Tibial artery (tissue), 4 donors: ENCODE results near the gene COX20.
"Not testable (repeated sequence)": the region's sequence is repeated elsewhere in the genome, so short reads cannot be mapped to it uniquely, and the experiment has no call there.

ENCODE experiments used
- DNase-seq, 2 donors: peaks; one replicate each; pipeline ENCODE4 v3.0.0-alpha.2; 2019
- H3K27ac ChIP-seq, 2 donors: fragments of 200-600 bp; sonication (generic) in 1 of 2; 1 replicate in 1 of 2; 2 replicates in 1 of 2; pipeline ENCODE4 v1.5.1; 2018 to 2019; ENCODE audit warnings: mild to moderate bottlenecking in 1 of 2
- H3K27me3 ChIP-seq, 2 donors: fragments of 200-600 bp; sonication (generic) in 1 of 2; one replicate each; pipeline versions ENCODE4 v1.5.1 to v1.6.0; 2016 to 2019
- H3K36me3 ChIP-seq, 3 donors: fragments of 200-600 bp; sonication (generic) in 2 of 3; one replicate each; pipeline ENCODE4 v1.5.1; 2016 to 2019; ENCODE audit warnings: mild to moderate bottlenecking in 2 of 3
- H3K4me1 ChIP-seq, 4 donors: fragments of 200-600 bp; sonication (generic) in 2 of 4; 1 replicate in 3 of 4; 2 replicates in 1 of 4; pipeline ENCODE4 v1.5.1; 2016 to 2019
- H3K4me3 ChIP-seq, 2 donors: fragments of 200-600 bp; sonication (generic) in 1 of 2; 1 replicate in 1 of 2; 2 replicates in 1 of 2; pipeline ENCODE4 v1.5.1; 2018 to 2019; ENCODE audit warnings: mild to moderate bottlenecking in 2 of 2
- H3K9me3 ChIP-seq, 3 donors: fragments of 200-600 bp; sonication (generic) in 1 of 3; one replicate each; pipeline ENCODE4 v1.5.1; 2016 to 2019
- intact Hi-C: fragments of 100-400 bp; cut with DNase I; formaldehyde crosslinking; loops from one replicate; pipeline ENCODE4 v1.15.0; 2023; ENCODE audit warnings: low total_unique reads
- TF ChIP-seq, protein P1 (sequence below), 2 experiments: fragments of 200-600 bp in 1 of 2; fragments of 450-650 bp in 1 of 2; IDR thresholded peaks; one replicate each; pipeline ENCODE4 v1.5.1; 2017 to 2019; ENCODE audit warnings: antibody characterized with exemption in 2 of 2, mild to moderate bottlenecking in 1 of 2, moderate library complexity in 1 of 2

The COX20 gene

DNA sequence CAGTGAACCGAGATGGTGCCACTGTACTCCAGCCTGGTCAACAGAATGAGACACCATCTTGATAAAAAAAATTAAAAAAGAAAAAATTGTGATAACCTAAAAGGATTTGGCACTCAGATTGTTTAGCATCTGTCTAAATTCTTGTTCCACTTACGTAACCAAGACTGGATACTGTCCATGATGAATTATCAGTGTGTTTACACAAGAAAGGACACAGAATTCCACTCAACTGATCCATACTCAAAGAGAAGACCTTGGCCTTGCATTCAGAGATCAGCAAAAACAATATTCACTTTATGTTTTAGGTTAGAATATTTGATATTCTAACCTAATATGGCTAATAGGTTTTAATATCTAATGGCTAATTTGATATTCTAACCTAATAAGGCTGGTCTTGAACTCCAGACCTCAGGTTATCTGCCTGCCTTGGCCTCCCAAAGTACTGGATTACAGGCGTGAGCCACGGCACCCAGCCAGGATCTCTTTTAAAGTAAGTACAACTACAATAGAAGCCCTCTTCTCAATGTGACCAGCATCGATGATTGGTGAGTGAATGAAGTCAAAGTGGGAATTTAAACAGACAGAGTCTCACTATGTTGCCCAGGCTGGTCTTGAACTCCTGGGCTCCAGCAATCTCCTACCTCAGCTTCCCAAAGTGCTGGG lies 43.1 kb upstream of the COX20 start:
- TF ChIP-seq, protein P1, sequence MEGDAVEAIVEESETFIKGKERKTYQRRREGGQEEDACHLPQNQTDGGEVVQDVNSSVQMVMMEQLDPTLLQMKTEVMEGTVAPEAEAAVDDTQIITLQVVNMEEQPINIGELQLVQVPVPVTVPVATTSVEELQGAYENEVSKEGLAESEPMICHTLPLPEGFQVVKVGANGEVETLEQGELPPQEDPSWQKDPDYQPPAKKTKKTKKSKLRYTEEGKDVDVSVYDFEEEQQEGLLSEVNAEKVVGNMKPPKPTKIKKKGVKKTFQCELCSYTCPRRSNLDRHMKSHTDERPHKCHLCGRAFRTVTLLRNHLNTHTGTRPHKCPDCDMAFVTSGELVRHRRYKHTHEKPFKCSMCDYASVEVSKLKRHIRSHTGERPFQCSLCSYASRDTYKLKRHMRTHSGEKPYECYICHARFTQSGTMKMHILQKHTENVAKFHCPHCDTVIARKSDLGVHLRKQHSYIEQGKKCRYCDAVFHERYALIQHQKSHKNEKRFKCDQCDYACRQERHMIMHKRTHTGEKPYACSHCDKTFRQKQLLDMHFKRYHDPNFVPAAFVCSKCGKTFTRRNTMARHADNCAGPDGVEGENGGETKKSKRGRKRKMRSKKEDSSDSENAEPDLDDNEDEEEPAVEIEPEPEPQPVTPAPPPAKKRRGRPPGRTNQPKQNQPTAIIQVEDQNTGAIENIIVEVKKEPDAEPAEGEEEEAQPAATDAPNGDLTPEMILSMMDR (IDR thresholded peaks at IDR 0.05) = no peak
- Histone ChIP-seq H3K4me1 (peaks cover 0 to 4% (median 0%) of the 10 kb centered on the region in 4 donors), H3K9me3 (no peaks in the 10 kb centered on the region), H3K36me3 (no peaks in the 10 kb centered on the region), H3K4me3 (no peak overlapping the region), H3K27ac (no peak overlapping the region), H3K27me3 (no peaks in the 10 kb centered on the region)
- DNase-seq = no peak
- intact Hi-C loops = loop anchor here (10.0 kb wide), 1 partner anchor 252 kb away; no protein-coding TSS in a partner anchor

DNA sequence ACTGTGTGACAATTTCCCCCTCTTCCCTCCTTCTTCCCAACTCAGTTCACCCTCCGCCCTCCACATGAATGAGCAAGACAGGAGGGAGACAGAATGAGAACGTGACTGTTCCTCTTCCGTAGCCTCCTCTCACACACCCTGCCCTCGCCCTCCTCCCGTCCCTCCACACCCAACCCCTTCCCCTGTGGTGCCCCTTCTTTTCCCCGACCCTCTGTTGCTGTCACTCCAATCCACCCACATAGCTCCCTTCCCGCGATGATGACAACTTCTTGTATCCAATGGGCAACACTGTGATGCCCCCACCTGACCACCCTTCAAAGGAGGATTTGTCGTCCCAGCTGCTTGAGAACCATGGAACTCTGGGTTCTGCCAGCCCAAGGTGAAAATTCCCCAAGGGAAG lies 41.4 kb upstream of the COX20 start:
- TF ChIP-seq, protein P1 (IDR thresholded peaks at IDR 0.05) = no peak
- Histone ChIP-seq H3K36me3 (no peaks in the 10 kb centered on the region), H3K27ac (no peak overlapping the region), H3K27me3 (no peaks in the 10 kb centered on the region), H3K9me3 (no peaks in the 10 kb centered on the region), H3K4me1 (peaks cover 0 to 10% (median 0%) of the 10 kb centered on the region in 4 donors), H3K4me3 (no peak overlapping the region)
- no peak for DNase-seq
- intact Hi-C loops = loop anchor here (10.0 kb wide), 1 partner anchor 251 kb away; no protein-coding TSS in a partner anchor

DNA sequence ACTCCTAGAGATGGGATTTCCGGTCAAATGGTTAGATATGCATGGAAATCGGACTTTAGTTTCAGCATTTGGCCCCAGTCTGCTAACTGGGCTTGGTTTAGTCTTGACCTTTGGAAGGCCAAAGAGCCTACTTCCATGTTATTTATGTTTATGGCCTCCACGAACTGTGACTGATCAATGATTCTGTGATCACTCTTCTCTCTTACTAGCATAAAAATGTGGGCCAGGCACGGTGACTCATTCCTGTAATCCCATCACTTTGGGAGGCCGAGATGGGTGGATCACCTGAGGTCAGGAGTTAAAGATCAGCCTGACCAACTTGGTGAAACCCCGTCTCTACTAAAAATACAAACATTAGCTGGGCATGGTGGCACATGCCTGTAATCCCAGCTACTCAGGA lies 40.9 kb upstream of the COX20 start:
- peaks cover 0 to 10% (median 0%) of the 10 kb centered on the region in 4 donors for H3K4me1 ChIP-seq
- H3K4me3 ChIP-seq, H3K27ac ChIP-seq, DNase-seq, H3K9me3 ChIP-seq, H3K36me3 ChIP-seq, H3K27me3 ChIP-seq: not testable (repeated sequence)
- intact Hi-C loops = loop anchor here (10.0 kb wide), 1 partner anchor 250 kb away; no protein-coding TSS in a partner anchor

DNA sequence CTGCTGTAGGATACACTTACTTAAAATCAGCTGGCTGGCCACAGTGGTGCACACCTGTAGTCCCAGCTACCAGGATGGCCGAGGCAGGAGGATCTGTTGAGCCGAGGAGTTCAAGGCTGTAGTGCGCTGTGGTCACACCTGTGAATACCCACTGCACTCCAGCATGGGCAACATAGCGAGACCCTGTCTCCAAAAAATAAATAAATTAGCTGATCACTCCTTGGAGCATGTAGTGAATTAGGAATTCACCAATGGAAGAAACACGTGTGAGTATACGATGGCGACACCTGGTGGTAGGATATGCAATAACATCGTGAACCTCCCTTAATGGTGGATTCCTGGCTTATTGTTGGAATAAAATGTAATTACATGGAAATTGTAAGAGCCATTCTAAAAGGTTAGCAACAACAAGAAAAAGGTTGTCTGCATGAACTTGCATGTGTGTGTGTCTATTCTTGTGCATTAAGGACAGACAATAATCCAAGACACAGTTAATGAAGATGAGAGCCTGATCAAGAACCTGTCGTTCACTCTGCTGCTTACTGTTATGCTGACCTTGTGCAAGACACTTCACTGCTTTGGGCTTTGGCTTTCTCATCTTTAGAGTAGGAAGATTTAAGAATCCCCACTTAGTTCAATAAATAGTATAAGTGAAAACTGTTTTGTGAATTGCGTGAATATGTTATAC lies 38.6 kb upstream of the COX20 start:
- TF ChIP-seq, protein P1 (IDR thresholded peaks at IDR 0.05) = peak; percentile 83 to 88
- intact Hi-C loops = loop anchor here (1.0 to 10.0 kb wide), 2 partner anchors 194 to 248 kb away; no protein-coding TSS in a partner anchor

DNA sequence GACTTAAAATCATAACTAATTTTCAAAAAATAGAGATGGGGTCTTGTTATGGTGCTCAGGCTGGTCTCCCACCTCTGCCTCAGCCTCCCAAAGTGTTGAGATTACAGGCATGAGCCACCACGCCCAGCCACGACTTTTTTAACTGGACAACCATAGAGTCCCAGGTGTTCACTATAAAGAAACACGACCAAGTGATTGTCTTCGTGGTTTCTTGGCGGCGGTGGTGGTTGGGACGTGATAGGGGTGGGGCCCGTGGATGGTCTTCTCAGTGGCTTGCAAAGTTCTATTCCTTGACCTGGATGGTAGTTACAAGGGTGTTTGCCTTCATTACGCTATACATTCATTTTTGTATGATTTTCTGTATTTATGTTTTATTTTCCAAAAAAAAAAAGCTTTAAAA lies 34.6 kb upstream of the COX20 start:
- intact Hi-C loops = no loop called here

More for the DNA sequence above, 38.6 kb upstream of the COX20 start:
- peak; percentile 73 for DNase-seq
- no peaks in the 10 kb centered on the region for H3K9me3 ChIP-seq
- no peak overlapping the region for H3K4me3 ChIP-seq
- no peaks in the 10 kb centered on the region for H3K36me3 ChIP-seq
- peaks cover 0 to 10% (median 0%) of the 10 kb centered on the region in 4 donors for H3K4me1 ChIP-seq
- H3K27ac ChIP-seq = no peak overlapping the region
- no peaks in the 10 kb centered on the region for H3K27me3 ChIP-seq

More for the DNA sequence above, 34.6 kb upstream of the COX20 start:
- H3K4me3 ChIP-seq = no peak overlapping the region
- no peaks in the 10 kb centered on the region for H3K36me3 ChIP-seq
- no peaks in the 10 kb centered on the region for H3K9me3 ChIP-seq
- peaks cover 0 to 6% (median 0%) of the 10 kb centered on the region in 4 donors for H3K4me1 ChIP-seq
- TF ChIP-seq, protein P1 (IDR thresholded peaks at IDR 0.05) = no peak
- DNase-seq = peak in 1 of 2 donors; percentile 24
- H3K27ac ChIP-seq = no peak overlapping the region
- no peaks in the 10 kb centered on the region for H3K27me3 ChIP-seq
